K562 (cell line): ENCODE results near the gene LETM1. TPM values are rescaled to one million over a fixed set of nuclear protein-coding genes. Genes with fewer than 3 reads are reported as not detected.
A peak's percentile ranks its signal among the peaks of the same experiment; 100 is the strongest.

Source experiments
- BHLHE40 ChIP-seq: IDR thresholded peaks from 2 replicates; pipeline ENCODE4 v1.6.1; 2011; ENCODE audit warnings: low read length, improper control_type of control experiment
- HMBOX1 ChIP-seq: sonication (generic); IDR thresholded peaks from 2 replicates; pipeline ENCODE4 v1.6.1; 2016
- JUND ChIP-seq, 2 experiments: IDR thresholded peaks; 2 replicates in 1 of 2; 3 replicates in 1 of 2; pipeline ENCODE4 v1.6.1; 2011; ENCODE audit warnings: borderline replicate concordance in 2 of 2, low read depth in 2 of 2, low read length in 2 of 2, improper control_type of control experiment in 1 of 2, missing biosample characterization in 1 of 2, missing genetic modification characterization in 1 of 2, missing genetic modification reagents in 1 of 2
- NKRF ChIP-seq: fragments of 450-650 bp; IDR thresholded peaks from 2 replicates; pipeline ENCODE4 v1.6.1; 2016; ENCODE audit warnings: borderline replicate concordance
- RBFOX2 ChIP-seq: fragments of 200-400 bp; formaldehyde crosslinking; IDR thresholded peaks from 2 replicates; pipeline ENCODE4 v1.6.1; 2017; ENCODE audit warnings: low read depth, mild to moderate bottlenecking, low read length, moderate library complexity
- ZBTB17 ChIP-seq: fragments of 450-650 bp; formaldehyde crosslinking; IDR thresholded peaks from 2 replicates; pipeline ENCODE4 v1.4.0; 2020; ENCODE audit warnings: mild to moderate bottlenecking
- polyA plus RNA-seq, 8 experiments: library from polyadenylated mRNA; depleted of rRNA in 4 of 8; stranded (reverse) in 5 of 8; unstranded in 3 of 8; fragments of >200 nt; fragmentation: Nextera tagmentation in 2 of 8; fragmentation: Illumina TruSeq in 1 of 8; extraction: Ambion mirVana in 2 of 8; extraction: Trizol in 1 of 8; gene quantifications; 2 replicates each; pipeline versions ENCODE4 v1.2.1 to v1.2.3, GENCODE V29; 2011 to 2014; ENCODE audit warnings: inconsistent platforms in 1 of 8, missing spikeins in 1 of 8
- total RNA-seq, 7 experiments: library from RNA; depleted of rRNA in 6 of 7; stranded (reverse); fragments of >200 nt in 6 of 7; fragmentation: Illumina TruSeq in 2 of 7; extraction: Trizol in 2 of 7; gene quantifications; 2 replicates each; pipeline versions ENCODE4 v1.2.1 to v1.2.3, GENCODE V29; 2011 to 2021; ENCODE audit warnings: low replicate concordance in 1 of 7
- TF ChIP-seq, protein P1 (sequence below), 3 experiments: fragments of 200-800 bp in 1 of 3; fragments of 250-450 bp in 1 of 3; fragments of 450-650 bp in 1 of 3; sonication (Bioruptor Pico) in 1 of 3; sonication (Bioruptor generic) in 1 of 3; formaldehyde crosslinking in 1 of 3; IDR thresholded peaks; 2 replicates each; pipeline versions ENCODE4 v1.6.1 to v1.8.0; 2016 to 2022; ENCODE audit warnings: mild to moderate bottlenecking in 2 of 3, missing genetic modification characterization in 2 of 3, missing compliant biosample characterization in 1 of 3, moderate library complexity in 1 of 3
- TF ChIP-seq, protein P2 (sequence below), 2 experiments: IDR thresholded peaks; 2 replicates each; pipeline ENCODE4 v1.6.1; 2011; ENCODE audit warnings: borderline replicate concordance in 1 of 2, control low read depth in 1 of 2, low read depth in 1 of 2, low read length in 1 of 2, mild to moderate bottlenecking in 1 of 2, mixed read lengths in 1 of 2, moderate library complexity in 1 of 2; ENCODE audit not compliant: insufficient read depth in 1 of 2, insufficient read length in 1 of 2, poor library complexity in 1 of 2, severe bottlenecking in 1 of 2; ENCODE audit errors: extremely low read depth in 1 of 2

The LETM1 gene
- total and polyA plus RNA-seq, 9 of the 15 experiments (the other 6 are each of a cell fraction or from before 2014, with no cell fraction given) = 3.9 to 109 (median 35.0) TPM

GRCh38 chr4:1856071-1856942 lies at the start of gene LETM1 (continued):
- TF ChIP-seq, protein P1, sequence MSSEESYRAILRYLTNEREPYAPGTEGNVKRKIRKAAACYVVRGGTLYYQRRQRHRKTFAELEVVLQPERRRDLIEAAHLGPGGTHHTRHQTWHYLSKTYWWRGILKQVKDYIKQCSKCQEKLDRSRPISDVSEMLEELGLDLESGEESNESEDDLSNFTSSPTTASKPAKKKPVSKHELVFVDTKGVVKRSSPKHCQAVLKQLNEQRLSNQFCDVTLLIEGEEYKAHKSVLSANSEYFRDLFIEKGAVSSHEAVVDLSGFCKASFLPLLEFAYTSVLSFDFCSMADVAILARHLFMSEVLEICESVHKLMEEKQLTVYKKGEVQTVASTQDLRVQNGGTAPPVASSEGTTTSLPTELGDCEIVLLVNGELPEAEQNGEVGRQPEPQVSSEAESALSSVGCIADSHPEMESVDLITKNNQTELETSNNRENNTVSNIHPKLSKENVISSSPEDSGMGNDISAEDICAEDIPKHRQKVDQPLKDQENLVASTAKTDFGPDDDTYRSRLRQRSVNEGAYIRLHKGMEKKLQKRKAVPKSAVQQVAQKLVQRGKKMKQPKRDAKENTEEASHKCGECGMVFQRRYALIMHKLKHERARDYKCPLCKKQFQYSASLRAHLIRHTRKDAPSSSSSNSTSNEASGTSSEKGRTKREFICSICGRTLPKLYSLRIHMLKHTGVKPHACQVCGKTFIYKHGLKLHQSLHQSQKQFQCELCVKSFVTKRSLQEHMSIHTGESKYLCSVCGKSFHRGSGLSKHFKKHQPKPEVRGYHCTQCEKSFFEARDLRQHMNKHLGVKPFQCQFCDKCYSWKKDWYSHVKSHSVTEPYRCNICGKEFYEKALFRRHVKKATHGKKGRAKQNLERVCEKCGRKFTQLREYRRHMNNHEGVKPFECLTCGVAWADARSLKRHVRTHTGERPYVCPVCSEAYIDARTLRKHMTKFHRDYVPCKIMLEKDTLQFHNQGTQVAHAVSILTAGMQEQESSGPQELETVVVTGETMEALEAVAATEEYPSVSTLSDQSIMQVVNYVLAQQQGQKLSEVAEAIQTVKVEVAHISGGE (CRISPR knock-in tag; IDR thresholded peaks at IDR 0.05) = peak; percentile 68 to 97 (median 73); a peak in 5 of 6 replicates
- TF ChIP-seq JUND (IDR thresholded peaks at IDR 0.05; ENCODE audit: borderline replicate concordance, low read depth, low read length) (peak; percentile 61), JUND (tag; IDR thresholded peaks at IDR 0.05; ENCODE audit: borderline replicate concordance, low read depth, low read length) (peak; percentile 31; the same call in 1 of the 3 replicates), BHLHE40 (peak; percentile 9; the same call in 1 of the 2 replicates), ZBTB17 (CRISPR knock-in tag) (peak; percentile 86), HMBOX1 (no peak), RBFOX2 (peak; percentile 90), NKRF (peak; percentile 74; the same call in 1 of the 2 replicates)
- TF ChIP-seq, protein P2, sequence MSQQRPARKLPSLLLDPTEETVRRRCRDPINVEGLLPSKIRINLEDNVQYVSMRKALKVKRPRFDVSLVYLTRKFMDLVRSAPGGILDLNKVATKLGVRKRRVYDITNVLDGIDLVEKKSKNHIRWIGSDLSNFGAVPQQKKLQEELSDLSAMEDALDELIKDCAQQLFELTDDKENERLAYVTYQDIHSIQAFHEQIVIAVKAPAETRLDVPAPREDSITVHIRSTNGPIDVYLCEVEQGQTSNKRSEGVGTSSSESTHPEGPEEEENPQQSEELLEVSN (IDR thresholded peaks at IDR 0.05; ENCODE audit: borderline replicate concordance in 1 of 2, extremely low read depth in 1 of 2, insufficient read depth in 1 of 2, insufficient read length in 1 of 2, low read depth in 1 of 2, low read length in 1 of 2, poor library complexity in 1 of 2, severe bottlenecking in 1 of 2) = peak; percentile 61 to 74
